ENCODE results near the gene CDK11B.
"Not testable (repeated sequence)": the region's sequence is repeated elsewhere in the genome, so short reads cannot be mapped to it uniquely, and the experiment has no call there.

GRCh38 chr1:1689526-1689925 is 30.7 kb upstream of the CDK11B start:
- not testable (repeated sequence) for TF ChIP-seq CTCF (conservative IDR thresholded peaks at IDR 0.05); ZFX (IDR thresholded peaks at IDR 0.05)

Data from C4-2B (cell line).